T-helper 17 cell (primary cell): Measurements from ENCODE around the gene FAM170A. TPM values are rescaled to one million over a fixed set of nuclear protein-coding genes. Genes with fewer than 3 reads are reported as not detected.

Source experiments
- ATAC-seq: fragments of 150-1000 bp; cut with Tn5 transposase; 2 replicates; pipeline ENCODE4 v1.10.0; 2021; ENCODE audit warnings: mild to moderate bottlenecking, moderate library complexity
- DNase-seq, 3 donors: peaks; one replicate each; pipeline versions ENCODE4 v3.0.0 to v3.0.0-alpha.2; 2020 to 2021
- H3K9me3 ChIP-seq: one replicate; pipeline ENCODE4 v1.7.0; 2013; ENCODE audit warnings: low read length, mild to moderate bottlenecking; ENCODE audit not compliant: control insufficient read depth, poor library complexity, severe bottlenecking
- H3K27ac Mint-ChIP-seq: one replicate; pipeline ENCODE4 v1.8.0; 2022; ENCODE audit warnings: mild to moderate bottlenecking, moderate library complexity, mixed read lengths
- H3K27me3 Mint-ChIP-seq: one replicate; pipeline ENCODE4 v1.8.0; 2022; ENCODE audit warnings: mixed read lengths
- H3K36me3 Mint-ChIP-seq: one replicate; pipeline ENCODE4 v1.8.0; 2022; ENCODE audit warnings: low read depth, mixed read lengths
- H3K4me1 Mint-ChIP-seq: one replicate; pipeline ENCODE4 v1.8.0; 2022; ENCODE audit warnings: mild to moderate bottlenecking, mixed read lengths
- H3K4me3 Mint-ChIP-seq: one replicate; pipeline ENCODE4 v1.8.0; 2022; ENCODE audit warnings: mild to moderate bottlenecking, moderate library complexity, mixed read lengths
- total RNA-seq, 4 donors: library from RNA in 2 of 4; stranded (reverse) in 2 of 4; gene quantifications; one replicate each; pipeline ENCODE4 v1.2.3 and lab custom pipeline; 2022 to 2026

FAM170A gene
- total RNA-seq, 2 donors from 2014 or later, result not detected

DNA sequence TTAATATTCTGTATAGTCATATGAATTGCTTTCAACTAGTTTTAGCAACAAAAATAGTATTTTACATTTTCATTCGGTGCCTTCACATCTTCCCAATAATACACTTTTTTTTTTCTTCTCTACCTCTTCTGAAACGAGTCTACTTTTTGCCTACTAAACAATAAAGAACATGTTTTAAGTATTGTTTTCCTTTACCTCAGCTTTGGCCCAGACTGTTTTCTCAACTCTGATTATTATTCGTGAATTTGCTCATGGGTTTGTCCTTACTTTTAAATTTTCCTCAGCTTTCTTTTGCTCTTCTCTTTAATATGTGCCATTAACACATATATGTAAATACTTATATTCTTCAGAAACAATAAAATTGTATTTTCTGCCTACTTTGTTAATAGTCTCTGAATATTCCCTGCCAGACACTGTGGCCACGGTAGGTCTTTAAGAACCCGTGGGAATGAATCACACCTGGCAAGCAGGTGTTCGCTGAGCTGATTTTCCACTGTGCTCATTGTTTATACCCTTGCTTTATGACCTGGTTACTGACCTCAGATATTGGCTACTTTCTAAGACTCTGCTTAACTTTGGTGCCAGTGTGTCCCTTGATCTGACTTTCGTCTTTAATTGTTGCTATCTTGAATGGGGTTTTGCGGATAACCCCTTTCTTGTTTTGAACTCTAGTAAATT is 49.1 kb downstream of the FAM170A start:
- peaks cover 14% of the 10 kb centered on the region for H3K27me3 Mint-ChIP-seq
- no peak for ATAC-seq
- no peaks in the 10 kb centered on the region for H3K36me3 Mint-ChIP-seq
- H3K4me1 Mint-ChIP-seq, result no peaks in the 10 kb centered on the region
- no peak overlapping the region for H3K4me3 Mint-ChIP-seq
- no peak overlapping the region for H3K27ac Mint-ChIP-seq
- H3K9me3 ChIP-seq, result no peaks in the 10 kb centered on the region
- no peak for DNase-seq

DNA sequence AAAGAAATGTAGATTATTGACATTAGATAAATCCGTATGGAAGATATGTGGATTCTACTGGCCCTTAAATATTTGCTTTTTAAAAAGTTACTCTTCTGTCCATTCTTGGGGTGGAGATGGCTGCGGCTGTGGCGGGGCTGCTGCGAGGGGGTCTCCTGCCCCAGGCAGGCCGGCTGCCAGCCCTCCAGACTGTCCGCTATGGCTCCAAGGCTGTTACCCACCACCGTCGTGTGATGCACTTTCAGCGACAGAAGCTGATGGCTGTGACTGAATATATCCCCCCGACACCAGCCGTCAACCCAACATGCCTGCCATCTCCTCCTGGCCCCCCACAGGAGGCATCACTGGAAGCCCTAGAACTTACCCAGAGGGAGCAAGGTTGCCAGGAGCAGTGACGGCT is 50.7 kb downstream of the FAM170A start:
- H3K27me3 Mint-ChIP-seq, result peaks cover 14% of the 10 kb centered on the region
- H3K36me3 Mint-ChIP-seq, result no peaks in the 10 kb centered on the region
- no peaks in the 10 kb centered on the region for H3K4me1 Mint-ChIP-seq
- H3K4me3 Mint-ChIP-seq, result no peak overlapping the region
- no peak for ATAC-seq
- no peak overlapping the region for H3K27ac Mint-ChIP-seq
- DNase-seq, result no peak
- H3K9me3 ChIP-seq, result no peaks in the 10 kb centered on the region

DNA sequence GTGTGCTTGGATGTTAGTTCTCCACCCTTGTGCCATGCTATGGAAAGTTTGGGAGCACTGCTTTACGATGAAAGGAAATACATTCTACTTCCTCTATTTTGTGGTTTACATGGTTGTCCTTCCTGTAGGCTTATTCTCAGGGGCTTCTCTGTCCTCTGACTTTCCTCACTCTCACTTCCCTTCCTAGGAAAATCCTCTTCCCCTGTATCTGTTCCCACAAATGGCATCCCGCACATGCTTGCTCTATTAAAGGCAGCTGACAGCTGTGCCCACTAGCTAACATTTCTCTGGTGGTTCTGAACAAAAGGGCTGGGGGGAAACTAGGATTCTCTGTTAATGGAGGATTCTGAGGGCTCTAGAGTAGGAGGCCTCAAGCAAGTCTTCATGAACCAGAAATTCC is 52.4 kb downstream of the FAM170A start:
- peaks cover 14% of the 10 kb centered on the region for H3K27me3 Mint-ChIP-seq
- DNase-seq (no peak), ATAC-seq (no peak)
- no peak overlapping the region for H3K27ac Mint-ChIP-seq
- no peaks in the 10 kb centered on the region for H3K36me3 Mint-ChIP-seq
- no peaks in the 10 kb centered on the region for H3K9me3 ChIP-seq
- no peak overlapping the region for H3K4me3 Mint-ChIP-seq
- H3K4me1 Mint-ChIP-seq, result no peaks in the 10 kb centered on the region

DNA sequence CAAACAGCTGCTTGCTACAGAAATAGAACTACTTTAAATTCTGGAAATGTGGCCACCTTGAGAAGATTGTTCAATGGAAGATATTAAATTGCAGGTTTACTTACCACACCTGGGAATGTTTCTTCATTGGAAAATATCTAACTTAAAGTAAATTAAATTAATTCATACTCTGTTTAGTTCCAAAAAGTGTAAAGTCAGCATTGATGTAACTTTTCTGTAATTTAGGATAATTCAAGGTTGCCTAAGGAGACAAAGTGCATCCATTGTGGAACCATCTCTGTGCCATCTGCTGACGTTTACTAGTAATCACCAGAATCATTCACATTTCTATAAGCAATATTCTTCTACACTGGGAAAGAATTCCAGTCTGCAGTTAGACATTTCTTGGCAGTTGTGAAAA is 53.0 kb downstream of the FAM170A start:
- H3K4me3 Mint-ChIP-seq, result no peak overlapping the region
- no peaks in the 10 kb centered on the region for H3K9me3 ChIP-seq
- no peaks in the 10 kb centered on the region for H3K4me1 Mint-ChIP-seq
- no peak for ATAC-seq
- no peak for DNase-seq
- H3K36me3 Mint-ChIP-seq, result no peaks in the 10 kb centered on the region
- no peak overlapping the region for H3K27ac Mint-ChIP-seq
- peaks cover 14% of the 10 kb centered on the region for H3K27me3 Mint-ChIP-seq

Other genes with a start within 250 kb of the FAM170A start
- 10 to 100 TPM; 26.3 to 38.6 TPM for gene HSD17B4, start 177.1 kb upstream of the FAM170A start, total RNA-seq